Mesenchymal stem cell (in vitro differentiated cells and primary cell): ENCODE results near the gene DTNB.

Source experiments
- DNase-seq: peaks from one replicate; pipeline ENCODE4 v3.0.0-alpha.2; 2013
- H2AFZ ChIP-seq: one replicate; pipeline ENCODE4 v1.6.1; 2013; ENCODE audit warnings: low read depth, mild to moderate bottlenecking, control low read depth, inconsistent platforms, low read length, moderate library complexity
- H2AK5ac ChIP-seq: 2 replicates; pipeline ENCODE4 v1.6.1; 2013; ENCODE audit warnings: low read length, moderate library complexity, mild to moderate bottlenecking, inconsistent platforms; ENCODE audit not compliant: severe bottlenecking
- H2BK120ac ChIP-seq: one replicate; pipeline ENCODE4 v1.6.1; 2013; ENCODE audit warnings: low read depth, mild to moderate bottlenecking, inconsistent platforms, low read length, moderate library complexity
- H2BK12ac ChIP-seq, 2 experiments: one replicate each; pipeline ENCODE4 v1.6.1; 2013; ENCODE audit warnings: inconsistent platforms in 2 of 2, low read length in 2 of 2, mild to moderate bottlenecking in 2 of 2, moderate library complexity in 2 of 2, control low read depth in 1 of 2
- H2BK15ac ChIP-seq: one replicate; pipeline ENCODE4 v1.6.1; 2013; ENCODE audit warnings: mild to moderate bottlenecking, low read depth, inconsistent platforms; ENCODE audit not compliant: poor library complexity, severe bottlenecking
- H2BK5ac ChIP-seq: 2 replicates; pipeline ENCODE4 v1.6.1; 2013; ENCODE audit warnings: low read depth, mild to moderate bottlenecking, low read length, control low read depth, inconsistent platforms; ENCODE audit not compliant: poor library complexity, severe bottlenecking
- H3K14ac ChIP-seq, 2 experiments: one replicate each; pipeline ENCODE4 v1.6.1; 2013; ENCODE audit warnings: inconsistent platforms in 2 of 2, low read length in 2 of 2, control low read depth in 1 of 2, mild to moderate bottlenecking in 1 of 2, moderate library complexity in 1 of 2
- H3K18ac ChIP-seq, 2 experiments: one replicate each; pipeline ENCODE4 v1.6.1; 2013; ENCODE audit warnings: inconsistent platforms in 2 of 2, low read length in 2 of 2, control low read depth in 1 of 2, low read depth in 1 of 2, mild to moderate bottlenecking in 1 of 2
- H3K23ac ChIP-seq, 2 experiments: one replicate each; pipeline ENCODE4 v1.6.1; 2013; ENCODE audit warnings: inconsistent platforms in 2 of 2, low read length in 2 of 2, mild to moderate bottlenecking in 2 of 2, moderate library complexity in 2 of 2, control low read depth in 1 of 2
- H3K27ac ChIP-seq: 2 replicates; pipeline ENCODE4 v1.5.1; 2013; ENCODE audit warnings: mild to moderate bottlenecking, moderate library complexity, low read length, control low read depth, inconsistent platforms; ENCODE audit not compliant: poor library complexity, severe bottlenecking
- H3K27me3 ChIP-seq, 2 experiments: 2 replicates each; pipeline versions ENCODE4 v1.6.1 to v1.7.0; 2013; ENCODE audit warnings: low read length in 2 of 2, mild to moderate bottlenecking in 2 of 2, moderate library complexity in 2 of 2, control low read depth in 1 of 2, inconsistent platforms in 1 of 2; ENCODE audit not compliant: control insufficient read depth in 1 of 2, insufficient read depth in 1 of 2
- H3K36me3 ChIP-seq, 2 experiments: 2 replicates each; pipeline versions ENCODE4 v1.6.1 to v1.7.0; 2013; ENCODE audit warnings: low read length in 2 of 2, control low read depth in 1 of 2, inconsistent platforms in 1 of 2, low read depth in 1 of 2, mild to moderate bottlenecking in 1 of 2; ENCODE audit not compliant: insufficient read depth in 2 of 2, control insufficient read depth in 1 of 2
- H3K4ac ChIP-seq, 2 experiments: one replicate each; pipeline ENCODE4 v1.6.1; 2013; ENCODE audit warnings: inconsistent platforms in 2 of 2, low read length in 2 of 2, mild to moderate bottlenecking in 2 of 2, moderate library complexity in 2 of 2, control low read depth in 1 of 2, low read depth in 1 of 2
- H3K4me1 ChIP-seq: 2 replicates; pipeline ENCODE4 v1.6.1; 2013; ENCODE audit warnings: low read depth, low read length, control low read depth; ENCODE audit not compliant: control insufficient read depth, insufficient read depth
- H3K4me2 ChIP-seq: 2 replicates; pipeline ENCODE4 v1.6.1; 2013; ENCODE audit warnings: low read length, mild to moderate bottlenecking, inconsistent platforms; ENCODE audit not compliant: poor library complexity, severe bottlenecking
- H3K4me3 ChIP-seq, 2 experiments: 2 replicates each; pipeline versions ENCODE4 v1.5.1 to v1.7.0; 2013; ENCODE audit warnings: low read length in 2 of 2, mild to moderate bottlenecking in 2 of 2, control low read depth in 1 of 2, low read depth in 1 of 2; ENCODE audit not compliant: insufficient read depth in 1 of 2
- H3K79me1 ChIP-seq: replicated peaks from 2 replicates; pipeline ENCODE4 v1.6.1; 2013; ENCODE audit warnings: mild to moderate bottlenecking, control low read depth, low read length, inconsistent platforms; ENCODE audit not compliant: poor library complexity, severe bottlenecking
- H3K9ac ChIP-seq: 2 replicates; pipeline ENCODE4 v1.7.0; 2013; ENCODE audit warnings: mild to moderate bottlenecking, low read length, moderate library complexity
- H3K9me3 ChIP-seq: 2 replicates; pipeline ENCODE4 v1.7.0; 2013; ENCODE audit warnings: mild to moderate bottlenecking, low read length; ENCODE audit not compliant: control insufficient read depth
- H4K8ac ChIP-seq: one replicate; pipeline ENCODE4 v1.6.1; 2013; ENCODE audit warnings: inconsistent platforms, mild to moderate bottlenecking, low read length, moderate library complexity
- H4K91ac ChIP-seq: one replicate; pipeline ENCODE4 v1.6.1; 2013; ENCODE audit warnings: mild to moderate bottlenecking, low read length, inconsistent platforms
- WGBS: methylation state at CpG from one replicate; pipeline ENCODE4 v1.1.7; 2013; ENCODE audit warnings: mixed read lengths; 5-methylcytosine and 5-hydroxymethylcytosine counted together

Gene DTNB

DNA sequence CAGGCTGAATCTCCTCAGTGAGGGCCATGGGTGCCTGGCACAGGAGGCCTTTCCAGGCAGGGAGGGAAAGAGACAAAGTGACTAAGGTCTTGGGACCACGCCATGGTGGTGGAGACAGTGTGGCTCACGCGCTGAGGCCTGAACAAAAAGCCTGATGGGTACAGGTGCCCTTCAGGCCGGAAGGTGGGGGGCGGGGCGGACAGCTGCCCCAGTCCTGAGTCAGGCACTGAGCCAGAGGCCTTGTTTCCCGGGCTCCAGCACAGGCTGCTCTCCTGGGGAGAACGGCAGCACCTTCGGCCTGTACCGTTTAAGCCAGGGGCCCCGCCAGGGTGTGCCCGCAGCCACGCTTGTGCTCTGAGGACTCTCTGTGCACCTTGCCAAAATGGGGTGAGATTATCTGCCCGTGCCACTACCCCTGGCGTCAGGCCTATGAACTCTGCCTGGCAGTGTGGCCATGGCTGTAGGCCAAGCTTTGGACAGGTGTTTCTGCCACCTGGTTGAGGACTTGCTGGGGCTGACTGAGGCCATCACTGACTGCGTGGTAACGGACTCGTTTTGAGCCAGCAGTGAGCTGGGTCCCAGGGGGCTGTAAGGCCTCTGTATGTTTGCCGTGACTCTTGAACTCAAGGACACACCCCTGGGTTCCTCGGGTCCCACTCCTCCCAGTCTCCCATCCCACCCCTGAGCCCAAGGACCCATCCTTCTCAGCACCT lies 300.0 kb downstream of the DTNB start:
- H3K4me2 ChIP-seq: no peak overlapping the region
- no peak overlapping the region for H2BK5ac ChIP-seq
- no peak overlapping the region for H3K27ac ChIP-seq
- H3K4ac ChIP-seq: no peak overlapping the region
- H3K4me3 ChIP-seq: no peak overlapping the region
- no peaks in the 10 kb centered on the region for H3K9me3 ChIP-seq
- no peak overlapping the region for H3K9ac ChIP-seq
- H2BK120ac ChIP-seq: no peak overlapping the region
- H3K23ac ChIP-seq: no peak overlapping the region
- no peaks in the 10 kb centered on the region for H3K36me3 ChIP-seq
- H3K14ac ChIP-seq: peak overlapping the region in 1 of 2 experiments; percentile 37
- no peak overlapping the region for H2AFZ ChIP-seq
- no peak overlapping the region for H4K91ac ChIP-seq
- no peak overlapping the region for H4K8ac ChIP-seq
- H3K27me3 ChIP-seq: peaks cover 0 to 15% of the 10 kb centered on the region in 2 experiments
- no peaks in the 10 kb centered on the region for H3K79me1 ChIP-seq
- no peak for DNase-seq
- no peak overlapping the region for H3K18ac ChIP-seq
- H3K4me1 ChIP-seq: peaks cover 15% of the 10 kb centered on the region
- no peak overlapping the region for H2BK15ac ChIP-seq
- 93% methylated on average over 20 of the region's 20 CpGs for WGBS
- no peak overlapping the region for H2BK12ac ChIP-seq
- no peak overlapping the region for H2AK5ac ChIP-seq

DNA sequence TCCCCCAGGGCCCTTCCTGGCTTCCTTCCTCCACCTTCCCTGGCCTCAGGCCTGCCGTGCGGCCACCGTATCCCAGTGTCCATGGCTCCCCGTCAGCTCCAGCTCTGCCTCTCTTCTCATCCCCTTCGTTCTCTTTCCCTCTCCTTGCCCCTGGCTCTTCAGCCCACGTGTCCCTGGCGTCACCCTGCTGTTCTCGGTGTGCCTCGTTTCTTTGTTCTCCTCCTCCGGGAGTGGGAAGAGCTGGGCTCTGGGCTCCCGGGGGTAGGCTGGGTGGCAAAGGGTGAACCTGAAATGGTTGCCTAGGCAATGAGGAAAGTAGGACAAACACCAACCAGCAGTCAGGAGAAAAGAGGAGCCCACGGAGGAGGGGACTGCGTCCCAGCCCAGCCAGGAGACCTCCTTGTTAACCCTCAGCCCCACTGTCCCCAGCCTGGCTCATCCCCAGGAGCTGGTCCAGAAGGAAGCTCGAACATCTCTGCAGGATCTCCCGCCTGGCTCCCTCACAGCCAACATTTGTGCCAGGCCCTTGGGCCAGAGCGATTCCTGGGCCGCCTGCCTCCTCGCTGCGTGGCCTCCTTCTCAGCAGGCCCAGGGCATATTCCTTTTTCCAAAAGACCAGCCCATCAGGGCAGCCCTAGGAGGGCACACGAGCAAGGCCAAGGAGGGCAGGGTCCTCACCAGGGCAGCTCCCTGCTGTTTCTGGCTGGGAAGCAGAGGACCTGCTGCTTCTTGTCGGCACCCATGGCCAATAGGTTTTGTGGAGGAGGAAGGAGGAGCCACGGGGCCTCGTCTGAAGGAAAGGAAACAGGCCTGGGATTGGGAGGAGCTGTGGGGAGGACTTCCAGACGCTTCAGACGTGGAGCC lies 300.7 kb downstream of the DTNB start:
- DNase-seq: no peak
- no peak overlapping the region for H3K9ac ChIP-seq
- peaks cover 10% of the 10 kb centered on the region for H3K4me1 ChIP-seq
- no peak overlapping the region for H3K18ac ChIP-seq
- H3K14ac ChIP-seq: no peak overlapping the region
- H2AFZ ChIP-seq: no peak overlapping the region
- H4K91ac ChIP-seq: no peak overlapping the region
- no peak overlapping the region for H2BK5ac ChIP-seq
- WGBS: 86% methylated on average over 25 of the region's 25 CpGs
- H3K9me3 ChIP-seq: no peaks in the 10 kb centered on the region
- H2BK15ac ChIP-seq: no peak overlapping the region
- no peaks in the 10 kb centered on the region for H3K36me3 ChIP-seq
- H2BK120ac ChIP-seq: no peak overlapping the region
- no peak overlapping the region for H2BK12ac ChIP-seq
- no peak overlapping the region for H2AK5ac ChIP-seq
- no peak overlapping the region for H3K4me3 ChIP-seq
- H3K27me3 ChIP-seq: peaks cover 0 to 15% of the 10 kb centered on the region in 2 experiments
- H3K79me1 ChIP-seq: no peaks in the 10 kb centered on the region
- H3K4ac ChIP-seq: peak overlapping the region in 1 of 2 experiments; percentile 35
- no peak overlapping the region for H3K23ac ChIP-seq
- H3K27ac ChIP-seq: no peak overlapping the region
- H3K4me2 ChIP-seq: no peak overlapping the region
- H4K8ac ChIP-seq: peak overlapping the region; percentile 31

DNA sequence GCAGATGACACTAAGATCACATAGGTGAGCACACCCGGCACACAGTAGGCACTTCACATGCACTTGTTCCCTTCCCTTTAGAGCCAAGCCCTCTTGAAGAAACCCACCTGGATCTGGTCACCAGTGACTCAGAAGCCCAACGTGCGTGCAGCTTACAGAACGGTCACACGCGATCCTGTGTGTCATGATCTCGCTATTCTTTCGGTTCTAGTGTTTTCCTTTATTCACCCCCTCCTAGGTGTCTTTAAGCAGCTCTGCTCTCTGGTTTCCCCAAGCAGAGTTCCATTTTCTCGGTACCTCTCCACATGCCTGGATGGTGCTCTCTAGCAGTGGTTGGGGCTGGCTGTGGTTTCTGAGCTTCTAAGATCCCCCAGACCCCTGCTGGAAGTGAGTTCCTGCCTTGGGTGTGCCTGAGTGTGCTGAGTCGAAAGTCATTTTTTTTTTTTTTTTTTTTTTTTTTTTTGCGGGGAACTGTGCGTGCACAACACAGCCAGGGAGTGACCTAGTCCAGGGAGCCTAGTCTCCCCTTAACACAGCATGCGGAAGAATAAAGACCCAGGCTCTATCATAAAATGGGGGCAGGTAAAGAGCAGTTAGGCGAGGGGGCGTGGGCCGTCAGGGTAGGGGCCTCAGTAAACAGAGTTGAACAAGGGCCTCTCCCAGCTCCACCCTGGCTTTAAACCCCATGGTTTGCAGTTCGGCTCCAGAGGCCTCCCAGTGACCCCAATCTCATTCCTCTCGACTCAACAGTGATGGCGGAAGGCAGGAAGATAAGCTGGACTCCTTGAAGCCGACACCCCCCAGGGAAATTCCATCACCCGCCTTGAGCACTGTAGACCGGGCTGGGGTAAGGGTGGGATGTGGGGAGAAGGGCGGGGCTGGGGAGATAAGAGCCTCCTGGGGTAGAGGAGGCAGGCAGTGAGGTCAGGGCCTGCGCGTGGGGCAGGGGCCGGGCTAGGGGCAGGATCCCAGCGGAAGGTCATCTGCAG lies 301.8 kb downstream of the DTNB start:
- Histone ChIP-seq H3K36me3 (no peaks in the 10 kb centered on the region), H3K4me3 (no peak overlapping the region), H2BK12ac (no peak overlapping the region), H3K18ac (no peak overlapping the region), H3K23ac (no peak overlapping the region), H2AK5ac (no peak overlapping the region), H3K9ac (no peak overlapping the region), H3K4ac (no peak overlapping the region), H4K8ac (no peak overlapping the region), H3K27me3 (peaks cover 0 to 15% of the 10 kb centered on the region in 2 experiments), H3K4me2 (no peak overlapping the region), H3K9me3 (no peaks in the 10 kb centered on the region), H3K14ac (no peak overlapping the region), H2BK15ac (no peak overlapping the region), H2BK5ac (no peak overlapping the region), H3K27ac (no peak overlapping the region), H2BK120ac (no peak overlapping the region), H3K79me1 (no peaks in the 10 kb centered on the region), H4K91ac (no peak overlapping the region), H3K4me1 (peaks cover 3% of the 10 kb centered on the region), H2AFZ (no peak overlapping the region)
- 76% methylated on average over 23 of the region's 27 CpGs for WGBS
- no peak for DNase-seq
